Mucosa of rectum (tissue), 2 donors: ENCODE measurements around the gene CELF5.
"Not testable (repeated sequence)": the region's sequence is repeated elsewhere in the genome, so short reads cannot be mapped to it uniquely, and the experiment has no call there.

Experiments used
- H3K27ac ChIP-seq, 2 donors: one replicate each; pipeline ENCODE4 v1.7.0; 2013; ENCODE audit warnings: inconsistent platforms in 2 of 2, low read depth in 2 of 2, low read length in 2 of 2
- H3K27me3 ChIP-seq, 2 donors: one replicate each; pipeline ENCODE4 v1.7.0; 2013; ENCODE audit warnings: low read length in 2 of 2; ENCODE audit not compliant: control insufficient read depth in 2 of 2, insufficient read depth in 2 of 2
- H3K36me3 ChIP-seq, 2 donors: one replicate each; pipeline ENCODE4 v1.7.0; 2013; ENCODE audit warnings: low read length in 2 of 2; ENCODE audit not compliant: control insufficient read depth in 2 of 2, insufficient read depth in 2 of 2
- H3K4me1 ChIP-seq, 2 donors: one replicate each; pipeline ENCODE4 v1.7.0; 2013; ENCODE audit warnings: low read length in 2 of 2, mild to moderate bottlenecking in 1 of 2; ENCODE audit not compliant: control insufficient read depth in 2 of 2, insufficient read depth in 2 of 2
- H3K4me3 ChIP-seq, 2 donors: one replicate each; pipeline ENCODE4 v1.7.0; 2013; ENCODE audit warnings: low read length in 2 of 2
- H3K9ac ChIP-seq, 2 donors: one replicate each; pipeline ENCODE4 v1.7.0; 2013; ENCODE audit warnings: low read length in 2 of 2, low read depth in 1 of 2, mild to moderate bottlenecking in 1 of 2
- H3K9me3 ChIP-seq, 2 donors: one replicate each; pipeline ENCODE4 v1.7.0; 2013; ENCODE audit warnings: low read length in 2 of 2; ENCODE audit not compliant: control insufficient read depth in 2 of 2
- donor health status: healthy.
- donor health status: Normal muscosa, but diverticular disease.

Gene CELF5

DNA sequence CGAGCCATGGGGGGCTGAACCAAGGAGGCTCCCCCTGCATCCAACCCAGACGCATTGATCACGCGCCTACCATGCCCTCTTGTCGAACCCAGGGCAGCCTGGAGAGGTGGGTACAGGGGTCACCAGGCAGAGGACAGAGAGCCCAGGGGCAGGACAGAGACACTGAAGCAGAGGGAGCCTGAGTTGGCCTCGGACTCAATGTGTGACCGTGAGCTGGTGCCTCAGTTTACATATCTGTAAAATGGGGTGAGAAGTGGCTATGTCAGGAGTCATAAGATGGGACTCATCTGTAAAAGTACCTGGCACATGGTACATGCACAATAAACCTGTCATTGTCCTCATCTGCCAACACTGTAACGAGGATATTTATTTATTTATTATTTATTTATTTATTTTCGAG, 117.8 kb downstream of the CELF5 start:
- Histone ChIP-seq H3K36me3 (no peaks in the 10 kb centered on the region), H3K9me3 (no peaks in the 10 kb centered on the region), H3K4me1 (peaks cover 21 to 30% of the 10 kb centered on the region in 2 donors), H3K4me3 (no peak overlapping the region), H3K27ac (no peak overlapping the region), H3K27me3 (no peaks in the 10 kb centered on the region), H3K9ac (no peak overlapping the region)

GRCh38 chr19:3342962-3343361, 118.5 kb downstream of the CELF5 start:
- Histone ChIP-seq H3K9ac (peak overlapping the region in 1 of 2 donors; percentile 17), H3K27ac (peak overlapping the region; percentile 38 to 47), H3K4me1 (peaks cover 16 to 26% of the 10 kb centered on the region in 2 donors)
- not testable (repeated sequence) for H3K36me3 ChIP-seq, H3K27me3 ChIP-seq, H3K4me3 ChIP-seq, H3K9me3 ChIP-seq

- Histone ChIP-seq H3K9me3 (no peaks in the 10 kb centered on the region), H3K36me3 (no peaks in the 10 kb centered on the region), H3K27me3 (no peaks in the 10 kb centered on the region), H3K9ac (peak overlapping the region in 1 of 2 donors; percentile 68), H3K4me1 (peaks cover 13 to 20% of the 10 kb centered on the region in 2 donors), H3K27ac (peak overlapping the region; percentile 79 to 80), H3K4me3 (peak overlapping the region; percentile 41 to 64)
Observed at GRCh38 chr19:3343619-3344502, 119.4 kb downstream of the CELF5 start.

- Histone ChIP-seq H3K27ac (no peak overlapping the region), H3K4me1 (peaks cover 13 to 19% of the 10 kb centered on the region in 2 donors), H3K27me3 (no peaks in the 10 kb centered on the region), H3K9ac (no peak overlapping the region), H3K36me3 (no peaks in the 10 kb centered on the region), H3K9me3 (no peaks in the 10 kb centered on the region), H3K4me3 (no peak overlapping the region)
Observed at GRCh38 chr19:3344608-3345598, 120.4 kb downstream of the CELF5 start.

DNA sequence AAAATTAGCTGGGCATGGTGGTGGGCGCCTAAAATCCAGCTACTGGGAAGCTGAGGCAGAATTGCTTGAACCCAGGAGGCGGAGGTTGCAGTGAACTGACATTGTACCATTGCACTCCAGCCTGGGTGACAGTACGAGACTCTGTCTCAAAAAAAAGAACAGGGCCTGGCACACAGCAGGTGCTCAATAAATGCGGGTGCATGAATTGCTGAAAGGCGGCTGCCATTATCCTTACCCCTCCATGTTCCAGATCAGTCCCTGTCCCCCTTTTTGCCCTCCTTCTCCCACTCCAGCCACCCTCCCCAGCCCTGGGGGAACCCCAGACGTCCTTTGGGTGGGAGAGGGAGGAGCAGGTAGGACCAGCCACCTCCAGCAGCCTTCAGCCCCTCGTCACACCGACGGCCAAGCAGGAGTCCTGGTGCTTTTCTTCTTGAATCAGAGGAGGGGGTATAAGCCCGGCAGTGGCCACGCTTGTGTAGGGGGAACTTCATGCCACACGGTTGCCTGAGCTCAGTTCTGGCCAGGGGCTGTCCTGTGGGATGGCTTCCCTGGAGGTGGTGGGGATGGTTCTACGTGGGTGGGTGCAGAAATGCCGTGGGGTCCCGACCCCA, 121.5 kb downstream of the CELF5 start:
- no peaks in the 10 kb centered on the region for H3K9me3 ChIP-seq
- H3K4me3 ChIP-seq, result no peak overlapping the region
- H3K36me3 ChIP-seq, result no peaks in the 10 kb centered on the region
- H3K4me1 ChIP-seq, result peaks cover 13 to 22% of the 10 kb centered on the region in 2 donors
- peak overlapping the region in 1 of 2 donors; percentile 53 for H3K9ac ChIP-seq
- peak overlapping the region; percentile 66 to 67 for H3K27ac ChIP-seq
- no peaks in the 10 kb centered on the region for H3K27me3 ChIP-seq
